Activated CD8-positive, alpha-beta T cell treated with anti-CD3 and anti-CD28 coated beads for 36 hours (primary cell): ENCODE measurements around the gene DCN. TPM values are rescaled to one million over a fixed set of nuclear protein-coding genes. Genes with fewer than 3 reads are reported as not detected.

Source experiments
- ATAC-seq: fragments of 200-7000 bp; cut with Tn5 transposase; one replicate; pipeline ENCODE4 v1.10.0; 2021; ENCODE audit warnings: mild to moderate bottlenecking, moderate library complexity
- CTCF ChIA-PET: fragments of 350-600 bp; sonication (Branson Sonifier 250); formaldehyde crosslinking; loops from one replicate; lab custom pipeline; 2021; ENCODE audit warnings: antibody characterized with exemption; lab: Charles Lee
- POLR2A ChIA-PET: fragments of 350-600 bp; sonication (Branson Sonifier 250); formaldehyde crosslinking; loops from one replicate; lab custom pipeline; 2021; ENCODE audit warnings: antibody characterized with exemption; lab: Charles Lee
- DNase-seq: peaks from one replicate; pipeline ENCODE4 v3.0.0-alpha.2; 2020
- H3K27ac Mint-ChIP-seq: one replicate; pipeline ENCODE4 v1.8.0; 2021; ENCODE audit warnings: mild to moderate bottlenecking, mixed read lengths
- H3K27me3 Mint-ChIP-seq: one replicate; pipeline ENCODE4 v1.8.0; 2021; ENCODE audit warnings: mixed read lengths
- H3K36me3 Mint-ChIP-seq: one replicate; pipeline ENCODE4 v1.8.0; 2021; ENCODE audit warnings: low read depth, mixed read lengths
- H3K4me1 Mint-ChIP-seq: one replicate; pipeline ENCODE4 v1.8.0; 2021; ENCODE audit warnings: low read depth, mixed read lengths
- H3K4me3 Mint-ChIP-seq: one replicate; pipeline ENCODE4 v1.8.0; 2021; ENCODE audit warnings: mild to moderate bottlenecking, moderate library complexity, mixed read lengths
- H3K9me3 Mint-ChIP-seq: one replicate; pipeline ENCODE4 v1.8.0; 2021; ENCODE audit warnings: mixed read lengths
- CTCF ChIP-seq: fragments of 200-600 bp; IDR thresholded peaks from one replicate; pipeline ENCODE4 v1.8.0; 2022; ENCODE audit warnings: antibody characterized with exemption, mild to moderate bottlenecking
- intact Hi-C: fragments of 100-400 bp; cut with micrococcal nuclease; formaldehyde crosslinking; loops from one replicate; pipeline ENCODE4 v1.10.0; 2022
- total RNA-seq, 2 experiments: library from RNA; stranded (reverse); gene quantifications; one replicate each; pipeline ENCODE4 v1.2.3, GENCODE V29; 2021

Gene DCN
- total RNA-seq, 2 experiments from 2014 or later: not detected

- CTCF ChIA-PET: no interaction called here
- POLR2A ChIA-PET: no interaction called here
- Mint-ChIP-seq H3K4me3 (no peak overlapping the region), H3K4me1 (no peaks in the 10 kb centered on the region), H3K9me3 (peaks cover 4% of the 10 kb centered on the region), H3K36me3 (no peaks in the 10 kb centered on the region), H3K27ac (no peak overlapping the region), H3K27me3 (peaks cover 8% of the 10 kb centered on the region)
- ATAC-seq (no peak), DNase-seq (no peak)
- intact Hi-C loops: no loop called here
- TF ChIP-seq CTCF: no peak
Observed at GRCh38 chr12:91138337-91138920, 44.2 kb downstream of the DCN start.

GRCh38 chr12:91133871-91134270 is 48.7 kb downstream of the DCN start:
- Mint-ChIP-seq H3K9me3 (peaks cover 4% of the 10 kb centered on the region), H3K27ac (no peak overlapping the region), H3K27me3 (peaks cover 3% of the 10 kb centered on the region), H3K4me1 (no peaks in the 10 kb centered on the region), H3K4me3 (no peak overlapping the region), H3K36me3 (no peaks in the 10 kb centered on the region)
- DNase-seq (no peak), ATAC-seq (no peak)
- ChIA-PET POLR2A (no interaction called here), CTCF (no interaction called here)
- no peak for TF ChIP-seq CTCF
- intact Hi-C loops: no loop called here

DNA sequence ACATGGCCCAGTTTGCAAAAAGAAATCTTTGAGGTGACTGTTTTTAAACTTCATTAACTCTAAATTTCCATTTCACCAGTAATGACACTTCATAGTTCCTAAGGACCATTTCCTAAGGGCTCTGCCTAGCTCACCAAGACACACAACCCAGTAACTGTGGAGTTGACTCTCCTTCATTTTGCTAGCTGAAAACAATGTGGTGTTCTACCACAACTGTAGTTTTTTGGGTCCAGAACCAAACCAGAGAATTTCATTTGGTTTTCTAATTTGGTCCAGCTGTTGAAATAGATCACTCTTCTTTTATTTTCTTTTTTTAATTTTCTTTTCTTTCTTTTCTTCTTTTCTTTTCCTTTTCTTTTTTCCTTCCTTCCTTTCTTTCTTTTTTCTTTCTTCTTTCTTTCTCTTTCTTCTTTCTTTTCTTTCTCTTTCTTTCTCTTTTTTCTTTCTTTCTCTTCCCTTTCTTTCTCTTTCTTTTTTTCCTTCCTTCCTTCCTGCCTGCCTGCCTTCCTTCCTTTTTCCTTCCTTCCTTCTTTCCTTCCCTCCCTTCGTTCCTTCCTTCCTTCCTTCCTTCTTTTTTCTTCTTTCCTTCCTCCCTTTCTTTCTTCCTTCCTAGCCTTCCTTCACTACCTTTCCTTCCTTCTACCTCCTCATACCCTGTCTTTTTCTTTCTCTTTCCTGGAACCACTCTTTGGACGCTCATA is 52.8 kb downstream of the DCN start:
- intact Hi-C loops: no loop called here
- ChIA-PET POLR2A (no interaction called here), CTCF (no interaction called here)
- Mint-ChIP-seq H3K4me3 (no peak overlapping the region), H3K27me3 (peaks cover 2% of the 10 kb centered on the region), H3K4me1 (no peaks in the 10 kb centered on the region), H3K36me3 (no peaks in the 10 kb centered on the region), H3K27ac (no peak overlapping the region), H3K9me3 (no peaks in the 10 kb centered on the region)
- ATAC-seq: no peak
- TF ChIP-seq CTCF: peak; percentile 18
- DNase-seq: no peak

GRCh38 chr12:91127751-91128150 is 54.9 kb downstream of the DCN start:
- H3K4me3 Mint-ChIP-seq: no peak overlapping the region
- POLR2A ChIA-PET: no interaction called here
- no peaks in the 10 kb centered on the region for H3K36me3 Mint-ChIP-seq
- CTCF ChIA-PET: no interaction called here
- H3K4me1 Mint-ChIP-seq: no peaks in the 10 kb centered on the region
- H3K27ac Mint-ChIP-seq: no peak overlapping the region
- intact Hi-C loops: no loop called here
- no peaks in the 10 kb centered on the region for H3K9me3 Mint-ChIP-seq
- peaks cover 2% of the 10 kb centered on the region for H3K27me3 Mint-ChIP-seq
- no peak for TF ChIP-seq CTCF
- DNase-seq (no peak), ATAC-seq (no peak)

- H3K4me3 Mint-ChIP-seq: no peak overlapping the region
- ATAC-seq (no peak), DNase-seq (no peak)
- ChIA-PET CTCF (no interaction called here), POLR2A (no interaction called here)
- no peaks in the 10 kb centered on the region for H3K36me3 Mint-ChIP-seq
- intact Hi-C loops: no loop called here
- no peak overlapping the region for H3K27ac Mint-ChIP-seq
- H3K4me1 Mint-ChIP-seq: no peaks in the 10 kb centered on the region
- no peaks in the 10 kb centered on the region for H3K9me3 Mint-ChIP-seq
- TF ChIP-seq CTCF: no peak
- H3K27me3 Mint-ChIP-seq: peaks cover 2% of the 10 kb centered on the region
Observed at GRCh38 chr12:91127306-91127705, 55.3 kb downstream of the DCN start.
